ENCODE data around the gene PPIE.
"Not testable (repeated sequence)": the region's sequence is repeated elsewhere in the genome, so short reads cannot be mapped to it uniquely, and the experiment has no call there.

PPIE gene

DNA sequence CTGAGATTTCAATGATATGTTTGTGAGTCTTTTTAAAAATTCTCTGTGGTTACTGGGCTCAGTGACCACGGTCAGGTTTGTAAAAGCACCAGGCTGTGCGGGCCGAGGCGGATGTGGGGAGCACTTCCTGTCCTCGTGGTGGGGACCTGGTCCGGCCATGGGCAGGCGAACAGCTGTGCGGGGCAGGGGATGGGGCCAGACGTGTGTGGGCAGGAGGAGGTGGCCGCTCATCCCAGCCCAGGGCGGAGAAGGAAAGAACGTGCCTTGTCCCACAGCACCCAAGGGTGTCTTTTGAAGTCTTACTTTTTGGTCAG is 37.7 kb downstream of the PPIE start:
- H3K36me3 ChIP-seq (ENCODE audit: low read length): no peaks in the 10 kb centered on the region
- H3K4me3 ChIP-seq (ENCODE audit: insufficient read depth, low read length, poor library complexity, severe bottlenecking): no peak overlapping the region
- TF ChIP-seq CTCF (IDR thresholded peaks at IDR 0.05; ENCODE audit: insufficient read depth, low read length, poor library complexity, severe bottlenecking): no peak
- TF ChIP-seq EZH2phosphoT487 (conservative IDR thresholded peaks at IDR 0.05; ENCODE audit: low read length): no peak
- H3K79me2 ChIP-seq (ENCODE audit: insufficient read depth, low read length): no peaks in the 10 kb centered on the region
- no peak overlapping the region for H3K4me2 ChIP-seq (ENCODE audit: low read depth, low read length, poor library complexity, severe bottlenecking)
- H3K9me2 ChIP-seq (replicated peaks; ENCODE audit: insufficient read depth, low read length): no peaks in the 10 kb centered on the region
- H3K27ac ChIP-seq (ENCODE audit: low read depth, low read length): no peak overlapping the region
- no peaks in the 10 kb centered on the region for H3K27me3 ChIP-seq (ENCODE audit: low read length)
- no peak overlapping the region for H2AFZ ChIP-seq (ENCODE audit: low read depth, low read length, severe bottlenecking)
- H3K9me3 ChIP-seq (ENCODE audit: insufficient read depth, low read length): no peaks in the 10 kb centered on the region
- no peaks in the 10 kb centered on the region for H4K20me1 ChIP-seq (ENCODE audit: low read depth, low read length)
- H3K9ac ChIP-seq (ENCODE audit: low read length): no peak overlapping the region
- H3F3A ChIP-seq (ENCODE audit: insufficient read depth): peaks cover 6% of the 10 kb centered on the region; the same call in 1 of the 2 replicates

DNA sequence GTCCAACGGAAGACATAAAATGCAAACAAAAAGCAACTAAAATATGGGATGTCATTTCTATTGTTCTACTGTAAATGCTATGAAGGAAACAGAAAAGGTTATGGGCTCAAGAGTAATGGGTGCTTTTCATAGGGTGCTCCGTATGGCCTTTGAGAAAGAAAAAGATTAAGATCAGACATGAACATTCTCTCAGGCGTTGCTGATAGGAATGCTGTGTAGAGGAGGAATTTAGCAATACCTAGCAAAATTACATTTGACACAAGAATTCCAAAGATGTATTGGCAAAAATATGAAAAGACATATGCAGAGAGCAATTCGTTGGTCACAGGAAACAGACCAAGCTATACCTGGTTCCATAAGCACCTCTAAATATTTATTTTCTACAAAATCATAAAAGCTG is 38.2 kb downstream of the PPIE start:
- H3K79me2 ChIP-seq (ENCODE audit: insufficient read depth, low read length): no peaks in the 10 kb centered on the region
- H3K9ac ChIP-seq (ENCODE audit: low read length): no peak overlapping the region
- no peak overlapping the region for H3K4me2 ChIP-seq (ENCODE audit: low read depth, low read length, poor library complexity, severe bottlenecking)

GRCh38 chr1:39777306-39777705 is 38.6 kb downstream of the PPIE start:
- Histone ChIP-seq H3K36me3 (ENCODE audit: low read length) (no peaks in the 10 kb centered on the region), H3K27ac (ENCODE audit: low read depth, low read length) (no peak overlapping the region), H3F3A (ENCODE audit: insufficient read depth) (peaks cover 6% of the 10 kb centered on the region; the same call in 1 of the 2 replicates), H3K9me2 (replicated peaks; ENCODE audit: insufficient read depth, low read length) (no peaks in the 10 kb centered on the region), H3K4me3 (ENCODE audit: insufficient read depth, low read length, poor library complexity, severe bottlenecking) (no peak overlapping the region), H3K9ac (ENCODE audit: low read length) (no peak overlapping the region), H4K20me1 (ENCODE audit: low read depth, low read length) (no peaks in the 10 kb centered on the region), H3K79me2 (ENCODE audit: insufficient read depth, low read length) (no peaks in the 10 kb centered on the region), H3K27me3 (ENCODE audit: low read length) (no peaks in the 10 kb centered on the region), H3K4me2 (ENCODE audit: low read depth, low read length, poor library complexity, severe bottlenecking) (no peak overlapping the region), H3K9me3 (ENCODE audit: insufficient read depth, low read length) (no peaks in the 10 kb centered on the region), H2AFZ (ENCODE audit: low read depth, low read length, severe bottlenecking) (no peak overlapping the region)
- no peak for TF ChIP-seq EZH2phosphoT487 (conservative IDR thresholded peaks at IDR 0.05; ENCODE audit: low read length)
- no peak for TF ChIP-seq CTCF (IDR thresholded peaks at IDR 0.05; ENCODE audit: insufficient read depth, low read length, poor library complexity, severe bottlenecking)

More for the DNA sequence above, 38.2 kb downstream of the PPIE start:
- Histone ChIP-seq H3K9me3 (ENCODE audit: insufficient read depth, low read length) (no peaks in the 10 kb centered on the region), H3K9me2 (replicated peaks; ENCODE audit: insufficient read depth, low read length) (no peaks in the 10 kb centered on the region), H2AFZ (ENCODE audit: low read depth, low read length, severe bottlenecking) (no peak overlapping the region), H3K4me3 (ENCODE audit: insufficient read depth, low read length, poor library complexity, severe bottlenecking) (no peak overlapping the region), H4K20me1 (ENCODE audit: low read depth, low read length) (no peaks in the 10 kb centered on the region), H3F3A (ENCODE audit: insufficient read depth) (peaks cover 6% of the 10 kb centered on the region; the same call in 1 of the 2 replicates), H3K27ac (ENCODE audit: low read depth, low read length) (no peak overlapping the region), H3K27me3 (ENCODE audit: low read length) (no peaks in the 10 kb centered on the region), H3K36me3 (ENCODE audit: low read length) (no peaks in the 10 kb centered on the region)
- TF ChIP-seq CTCF (IDR thresholded peaks at IDR 0.05; ENCODE audit: insufficient read depth, low read length, poor library complexity, severe bottlenecking): no peak
- no peak for TF ChIP-seq EZH2phosphoT487 (conservative IDR thresholded peaks at IDR 0.05; ENCODE audit: low read length)

DNA sequence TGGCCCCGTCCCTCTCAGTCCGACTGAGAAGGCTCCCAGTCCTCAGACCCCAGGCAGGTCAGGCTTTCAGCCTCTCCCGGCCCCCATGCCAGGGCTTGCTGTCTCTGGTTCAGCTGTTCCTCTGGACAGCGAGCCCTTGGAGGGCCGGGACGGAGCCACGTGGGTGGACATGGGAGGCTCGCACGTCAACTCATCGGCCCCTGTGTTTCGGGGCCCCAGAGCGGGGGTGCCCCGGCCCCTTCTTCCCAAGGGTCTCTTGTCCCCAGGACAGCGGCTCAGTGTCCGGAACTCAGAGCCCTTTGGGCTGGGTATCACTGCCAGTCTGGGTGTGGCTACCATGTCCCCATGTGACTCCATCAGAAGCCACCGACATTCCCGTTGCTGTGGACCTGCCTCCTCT is 39.2 kb downstream of the PPIE start:
- not testable (repeated sequence) for H3K4me2 ChIP-seq (ENCODE audit: low read depth, low read length, poor library complexity, severe bottlenecking); H4K20me1 ChIP-seq (ENCODE audit: low read depth, low read length); H3K9ac ChIP-seq (ENCODE audit: low read length); H3K27me3 ChIP-seq (ENCODE audit: low read length); H3F3A ChIP-seq (ENCODE audit: insufficient read depth); H3K36me3 ChIP-seq (ENCODE audit: low read length); H3K4me3 ChIP-seq (ENCODE audit: insufficient read depth, low read length, poor library complexity, severe bottlenecking); H3K79me2 ChIP-seq (ENCODE audit: insufficient read depth, low read length); H2AFZ ChIP-seq (ENCODE audit: low read depth, low read length, severe bottlenecking); H3K9me2 ChIP-seq (replicated peaks; ENCODE audit: insufficient read depth, low read length); H3K9me3 ChIP-seq (ENCODE audit: insufficient read depth, low read length); H3K27ac ChIP-seq (ENCODE audit: low read depth, low read length)

- not testable (repeated sequence) for H3K79me2 ChIP-seq (ENCODE audit: insufficient read depth, low read length); H3K27me3 ChIP-seq (ENCODE audit: low read length); H4K20me1 ChIP-seq (ENCODE audit: low read depth, low read length)
These were observed 39.9 kb downstream of the PPIE start for GRCh38 chr1:39778463-39779099.

More at GRCh38 chr1:39778463-39779099, 39.9 kb downstream of the PPIE start:
- H2AFZ ChIP-seq (ENCODE audit: low read depth, low read length, severe bottlenecking); H3K4me3 ChIP-seq (ENCODE audit: insufficient read depth, low read length, poor library complexity, severe bottlenecking); H3K4me2 ChIP-seq (ENCODE audit: low read depth, low read length, poor library complexity, severe bottlenecking); H3K9ac ChIP-seq (ENCODE audit: low read length); H3K9me3 ChIP-seq (ENCODE audit: insufficient read depth, low read length); H3K9me2 ChIP-seq (replicated peaks; ENCODE audit: insufficient read depth, low read length); H3F3A ChIP-seq (ENCODE audit: insufficient read depth); H3K27ac ChIP-seq (ENCODE audit: low read depth, low read length); H3K36me3 ChIP-seq (ENCODE audit: low read length): not testable (repeated sequence)
